ENCODE results near the gene PCDH1.

DNA sequence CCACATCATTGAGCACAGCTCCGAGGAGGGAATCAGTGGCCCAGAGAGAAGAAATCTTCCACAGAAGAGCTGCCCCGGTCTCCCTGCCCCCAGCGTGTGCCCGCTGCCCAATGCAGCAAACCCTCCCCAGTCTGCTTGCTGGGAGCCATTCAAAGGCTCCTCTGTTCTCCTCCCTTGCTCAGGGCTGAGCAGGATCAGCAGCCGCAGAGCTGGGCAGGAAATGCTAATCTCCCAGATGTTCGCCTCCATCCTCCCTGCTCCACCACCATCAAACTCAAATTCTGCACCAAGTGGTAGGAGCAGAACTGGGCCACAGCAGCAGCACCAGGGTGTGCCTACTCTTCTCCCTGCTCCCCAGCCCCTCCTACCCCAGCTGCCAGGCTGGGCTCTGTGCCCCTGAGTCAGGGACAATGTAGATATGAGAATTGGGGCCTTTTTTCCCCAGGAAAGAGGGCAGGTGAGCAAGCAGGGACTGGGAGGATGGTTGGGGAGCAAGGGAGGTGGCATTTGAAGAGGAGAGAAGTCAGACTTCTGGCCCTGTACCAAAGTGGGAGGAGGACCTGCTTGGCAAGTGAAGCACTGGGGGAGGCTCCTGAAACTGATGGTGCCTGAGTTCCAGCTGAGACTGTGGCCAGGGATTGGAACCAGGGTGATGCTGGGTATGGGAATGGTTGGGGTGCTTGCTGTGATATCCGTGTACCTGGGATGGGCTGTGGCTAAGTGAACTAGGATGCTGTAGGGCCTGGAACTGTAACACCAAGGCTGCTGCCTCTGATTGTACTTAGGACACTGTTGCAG, 1.9 kb upstream of the PCDH1 start:
- TF ChIP-seq, protein P1, sequence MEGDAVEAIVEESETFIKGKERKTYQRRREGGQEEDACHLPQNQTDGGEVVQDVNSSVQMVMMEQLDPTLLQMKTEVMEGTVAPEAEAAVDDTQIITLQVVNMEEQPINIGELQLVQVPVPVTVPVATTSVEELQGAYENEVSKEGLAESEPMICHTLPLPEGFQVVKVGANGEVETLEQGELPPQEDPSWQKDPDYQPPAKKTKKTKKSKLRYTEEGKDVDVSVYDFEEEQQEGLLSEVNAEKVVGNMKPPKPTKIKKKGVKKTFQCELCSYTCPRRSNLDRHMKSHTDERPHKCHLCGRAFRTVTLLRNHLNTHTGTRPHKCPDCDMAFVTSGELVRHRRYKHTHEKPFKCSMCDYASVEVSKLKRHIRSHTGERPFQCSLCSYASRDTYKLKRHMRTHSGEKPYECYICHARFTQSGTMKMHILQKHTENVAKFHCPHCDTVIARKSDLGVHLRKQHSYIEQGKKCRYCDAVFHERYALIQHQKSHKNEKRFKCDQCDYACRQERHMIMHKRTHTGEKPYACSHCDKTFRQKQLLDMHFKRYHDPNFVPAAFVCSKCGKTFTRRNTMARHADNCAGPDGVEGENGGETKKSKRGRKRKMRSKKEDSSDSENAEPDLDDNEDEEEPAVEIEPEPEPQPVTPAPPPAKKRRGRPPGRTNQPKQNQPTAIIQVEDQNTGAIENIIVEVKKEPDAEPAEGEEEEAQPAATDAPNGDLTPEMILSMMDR (IDR thresholded peaks at IDR 0.05; ENCODE audit: low read depth, low read length), result no peak
- TF ChIP-seq EZH2phosphoT487 (IDR thresholded peaks at IDR 0.05; ENCODE audit: low read depth), result no peak

Data from OCI-LY3 (cell line).